Measurements from ENCODE around the gene EXOC6.

The EXOC6 gene

GRCh38 chr10:93073539-93074146, 225.3 kb downstream of the EXOC6 start, which contains the start of gene CYP26A1:
Gene CYP26A1 (plus strand): TSS chr10:93073893. CDS start chr10:93073935, 42 bp downstream.
- Histone ChIP-seq H3K9me3 (ENCODE audit: control insufficient read depth, insufficient read depth, low read depth, low read length) (no peaks in the 10 kb centered on the region), H3K4me3 (ENCODE audit: low read depth, low read length) (peak within 1 kb of the TSS; percentile 74), H3K27me3 (ENCODE audit: control insufficient read depth, insufficient read depth, low read length) (peaks cover 93% of the 10 kb centered on the region), H3K4me1 (ENCODE audit: control insufficient read depth, insufficient read depth, low read length) (peaks cover 36% of the 10 kb centered on the region), H3K27ac (ENCODE audit: low read depth, low read length) (no peak within 1 kb of the TSS), H3K9ac (ENCODE audit: low read length) (peak within 1 kb of the TSS; percentile 85), H3K36me3 (ENCODE audit: control insufficient read depth, insufficient read depth, low read length) (peaks cover 10% of the 10 kb centered on the region)

- H3K4me3 ChIP-seq (ENCODE audit: low read depth, low read length), result peak overlapping the region; percentile 74
- H3K27ac ChIP-seq (ENCODE audit: low read depth, low read length), result no peak overlapping the region
- peaks cover 36% of the 10 kb centered on the region for H3K4me1 ChIP-seq (ENCODE audit: control insufficient read depth, insufficient read depth, low read length)
- no peaks in the 10 kb centered on the region for H3K9me3 ChIP-seq (ENCODE audit: control insufficient read depth, insufficient read depth, low read depth, low read length)
- peaks cover 10% of the 10 kb centered on the region for H3K36me3 ChIP-seq (ENCODE audit: control insufficient read depth, insufficient read depth, low read length)
- peak overlapping the region; percentile 85 for H3K9ac ChIP-seq (ENCODE audit: low read length)
- peaks cover 88% of the 10 kb centered on the region for H3K27me3 ChIP-seq (ENCODE audit: control insufficient read depth, insufficient read depth, low read length)
Measured at GRCh38 chr10:93074147-93074596, 225.9 kb downstream of the EXOC6 start.

GRCh38 chr10:93074597-93075368, 226.5 kb downstream of the EXOC6 start:
- H3K27me3 ChIP-seq (ENCODE audit: control insufficient read depth, insufficient read depth, low read length), result peaks cover 87% of the 10 kb centered on the region
- peaks cover 37% of the 10 kb centered on the region for H3K4me1 ChIP-seq (ENCODE audit: control insufficient read depth, insufficient read depth, low read length)
- H3K9me3 ChIP-seq (ENCODE audit: control insufficient read depth, insufficient read depth, low read depth, low read length), result no peaks in the 10 kb centered on the region
- H3K36me3 ChIP-seq (ENCODE audit: control insufficient read depth, insufficient read depth, low read length), result peaks cover 10% of the 10 kb centered on the region
- peak overlapping the region; percentile 74 for H3K4me3 ChIP-seq (ENCODE audit: low read depth, low read length)
- peak overlapping the region; percentile 85 for H3K9ac ChIP-seq (ENCODE audit: low read length)
- no peak overlapping the region for H3K27ac ChIP-seq (ENCODE audit: low read depth, low read length)

- peaks cover 10% of the 10 kb centered on the region for H3K36me3 ChIP-seq (ENCODE audit: control insufficient read depth, insufficient read depth, low read length)
- peaks cover 79% of the 10 kb centered on the region for H3K27me3 ChIP-seq (ENCODE audit: control insufficient read depth, insufficient read depth, low read length)
- H3K9ac ChIP-seq (ENCODE audit: low read length), result peak overlapping the region; percentile 85
- peak overlapping the region; percentile 74 for H3K4me3 ChIP-seq (ENCODE audit: low read depth, low read length)
- peaks cover 41% of the 10 kb centered on the region for H3K4me1 ChIP-seq (ENCODE audit: control insufficient read depth, insufficient read depth, low read length)
- H3K27ac ChIP-seq (ENCODE audit: low read depth, low read length), result no peak overlapping the region
- no peaks in the 10 kb centered on the region for H3K9me3 ChIP-seq (ENCODE audit: control insufficient read depth, insufficient read depth, low read depth, low read length)
Measured at GRCh38 chr10:93075369-93076221, 227.3 kb downstream of the EXOC6 start.

GRCh38 chr10:93076871-93077270, 228.6 kb downstream of the EXOC6 start:
- H3K27ac ChIP-seq (ENCODE audit: low read depth, low read length), result no peak overlapping the region
- H3K4me1 ChIP-seq (ENCODE audit: control insufficient read depth, insufficient read depth, low read length), result peaks cover 36% of the 10 kb centered on the region
- H3K4me3 ChIP-seq (ENCODE audit: low read depth, low read length), result peak overlapping the region; percentile 74; the same call in 1 of the 2 replicates
- H3K27me3 ChIP-seq (ENCODE audit: control insufficient read depth, insufficient read depth, low read length), result peaks cover 67% of the 10 kb centered on the region
- no peaks in the 10 kb centered on the region for H3K9me3 ChIP-seq (ENCODE audit: control insufficient read depth, insufficient read depth, low read depth, low read length)
- peaks cover 10% of the 10 kb centered on the region for H3K36me3 ChIP-seq (ENCODE audit: control insufficient read depth, insufficient read depth, low read length)
- peak overlapping the region; percentile 23 for H3K9ac ChIP-seq (ENCODE audit: low read length)

- H3K4me3 ChIP-seq (ENCODE audit: low read depth, low read length), result no peak overlapping the region
- H3K4me1 ChIP-seq (ENCODE audit: control insufficient read depth, insufficient read depth, low read length), result peaks cover 27% of the 10 kb centered on the region
- H3K9ac ChIP-seq (ENCODE audit: low read length), result no peak overlapping the region
- no peak overlapping the region for H3K27ac ChIP-seq (ENCODE audit: low read depth, low read length)
- H3K36me3 ChIP-seq (ENCODE audit: control insufficient read depth, insufficient read depth, low read length), result peaks cover 10% of the 10 kb centered on the region
- H3K9me3 ChIP-seq (ENCODE audit: control insufficient read depth, insufficient read depth, low read depth, low read length), result no peaks in the 10 kb centered on the region
- H3K27me3 ChIP-seq (ENCODE audit: control insufficient read depth, insufficient read depth, low read length), result peaks cover 57% of the 10 kb centered on the region
Measured at GRCh38 chr10:93077860-93078337, 229.6 kb downstream of the EXOC6 start.

- H3K9ac ChIP-seq (ENCODE audit: low read length), result peak overlapping the region; percentile 44
- H3K27me3 ChIP-seq (ENCODE audit: control insufficient read depth, insufficient read depth, low read length), result peaks cover 38% of the 10 kb centered on the region
- H3K4me1 ChIP-seq (ENCODE audit: control insufficient read depth, insufficient read depth, low read length), result peaks cover 23% of the 10 kb centered on the region
- H3K4me3 ChIP-seq (ENCODE audit: low read depth, low read length), result no peak overlapping the region
- H3K27ac ChIP-seq (ENCODE audit: low read depth, low read length), result no peak overlapping the region
- H3K36me3 ChIP-seq (ENCODE audit: control insufficient read depth, insufficient read depth, low read length), result peaks cover 10% of the 10 kb centered on the region
- no peaks in the 10 kb centered on the region for H3K9me3 ChIP-seq (ENCODE audit: control insufficient read depth, insufficient read depth, low read depth, low read length)
Measured at GRCh38 chr10:93079663-93080349, 231.5 kb downstream of the EXOC6 start.

GRCh38 chr10:93080350-93081046, 232.2 kb downstream of the EXOC6 start:
- H3K27me3 ChIP-seq (ENCODE audit: control insufficient read depth, insufficient read depth, low read length), result peaks cover 31% of the 10 kb centered on the region
- H3K27ac ChIP-seq (ENCODE audit: low read depth, low read length), result no peak overlapping the region
- H3K36me3 ChIP-seq (ENCODE audit: control insufficient read depth, insufficient read depth, low read length), result peaks cover 10% of the 10 kb centered on the region
- H3K9ac ChIP-seq (ENCODE audit: low read length), result peak overlapping the region; percentile 44
- peaks cover 21% of the 10 kb centered on the region for H3K4me1 ChIP-seq (ENCODE audit: control insufficient read depth, insufficient read depth, low read length)
- H3K9me3 ChIP-seq (ENCODE audit: control insufficient read depth, insufficient read depth, low read depth, low read length), result no peaks in the 10 kb centered on the region
- H3K4me3 ChIP-seq (ENCODE audit: low read depth, low read length), result no peak overlapping the region

- H3K9ac ChIP-seq (ENCODE audit: low read length), result no peak overlapping the region
- no peaks in the 10 kb centered on the region for H3K9me3 ChIP-seq (ENCODE audit: control insufficient read depth, insufficient read depth, low read depth, low read length)
- no peak overlapping the region for H3K27ac ChIP-seq (ENCODE audit: low read depth, low read length)
- H3K36me3 ChIP-seq (ENCODE audit: control insufficient read depth, insufficient read depth, low read length), result peaks cover 10% of the 10 kb centered on the region
- H3K4me3 ChIP-seq (ENCODE audit: low read depth, low read length), result no peak overlapping the region
- H3K27me3 ChIP-seq (ENCODE audit: control insufficient read depth, insufficient read depth, low read length), result peaks cover 23% of the 10 kb centered on the region
- H3K4me1 ChIP-seq (ENCODE audit: control insufficient read depth, insufficient read depth, low read length), result peaks cover 18% of the 10 kb centered on the region
Measured at GRCh38 chr10:93081318-93081717, 233.0 kb downstream of the EXOC6 start.

- no peak overlapping the region for H3K4me3 ChIP-seq (ENCODE audit: low read depth, low read length)
- no peak overlapping the region for H3K27ac ChIP-seq (ENCODE audit: low read depth, low read length)
- H3K9me3 ChIP-seq (ENCODE audit: control insufficient read depth, insufficient read depth, low read depth, low read length), result no peaks in the 10 kb centered on the region
- no peak overlapping the region for H3K9ac ChIP-seq (ENCODE audit: low read length)
- peaks cover 17% of the 10 kb centered on the region for H3K4me1 ChIP-seq (ENCODE audit: control insufficient read depth, insufficient read depth, low read length)
- H3K36me3 ChIP-seq (ENCODE audit: control insufficient read depth, insufficient read depth, low read length), result peaks cover 6% of the 10 kb centered on the region
- H3K27me3 ChIP-seq (ENCODE audit: control insufficient read depth, insufficient read depth, low read length), result peaks cover 18% of the 10 kb centered on the region
Measured at GRCh38 chr10:93081834-93082233, 233.5 kb downstream of the EXOC6 start.

Measured in HUES6 (cell line).